HEK293 (cell line): ENCODE measurements around the gene DVL1.

Experiments used
- CTCF ChIA-PET: fragments of 350-600 bp; formaldehyde crosslinking; extraction: SDS; loops from one replicate; lab custom pipeline; 2021; ENCODE audit warnings: antibody characterized with exemption; lab: Yijun Ruan, JAX
- POLR2A ChIA-PET: fragments of 300-600 bp; formaldehyde crosslinking; extraction: SDS; loops from one replicate; lab custom pipeline; 2020; ENCODE audit warnings: antibody characterized with exemption, inconsistent platforms; lab: Yijun Ruan, JAX
- H3K27ac ChIP-seq: fragments of 200-500 bp; sonication (Bioruptor generic); 2 replicates; pipeline ENCODE4 v1.5.1; 2014; ENCODE audit warnings: low read depth, low read length, control low read depth, inconsistent platforms; ENCODE audit errors: extremely low read depth
- H3K36me3 ChIP-seq, 2 experiments: fragments of 200-500 bp in 1 of 2; sonication (Bioruptor generic) in 1 of 2; 1 replicate in 1 of 2; 2 replicates in 1 of 2; pipeline ENCODE4 v1.5.1; 2014 to 2017; ENCODE audit warnings: inconsistent platforms in 2 of 2, low read length in 2 of 2; ENCODE audit not compliant: control insufficient read depth in 2 of 2, insufficient read depth in 1 of 2
- H3K4me1 ChIP-seq: fragments of 200-500 bp; sonication (Bioruptor generic); 2 replicates; pipeline ENCODE4 v1.5.1; 2014; ENCODE audit warnings: mild to moderate bottlenecking, low read length, inconsistent platforms; ENCODE audit not compliant: control insufficient read depth, insufficient read depth
- H3K4me3 ChIP-seq: 2 replicates; pipeline ENCODE4 v1.5.1; 2011; ENCODE audit warnings: low read depth, mild to moderate bottlenecking, control low read depth, low read length, moderate library complexity
- H3K9me3 ChIP-seq: fragments of 200-500 bp; sonication (Bioruptor generic); 2 replicates; pipeline ENCODE4 v1.5.1; 2014; ENCODE audit warnings: low read depth, low read length, inconsistent platforms; ENCODE audit not compliant: control insufficient read depth, insufficient read depth
- FEZF1 ChIP-seq: fragments of 450-650 bp; formaldehyde crosslinking; IDR thresholded peaks from 2 replicates; pipeline ENCODE4 v1.5.1; 2016; ENCODE audit warnings: missing biosample characterization, missing genetic modification characterization
- ZBTB20 ChIP-seq: fragments of 450-650 bp; formaldehyde crosslinking; IDR thresholded peaks from 2 replicates; pipeline ENCODE4 v1.5.1; 2016; ENCODE audit warnings: missing biosample characterization, missing genetic modification characterization
- ZNF274 ChIP-seq, 2 experiments: fragments of 200-500 bp in 1 of 2; fragments of 450-650 bp in 1 of 2; sonication (Bioruptor generic) in 1 of 2; formaldehyde crosslinking in 1 of 2; IDR thresholded peaks; 2 replicates each; pipeline versions ENCODE4 v1.5.1 to v1.6.1; 2014 to 2016; ENCODE audit warnings: borderline replicate concordance in 1 of 2, inconsistent platforms in 1 of 2, low read length in 1 of 2, missing biosample characterization in 1 of 2, missing genetic modification characterization in 1 of 2
- ZNF311 ChIP-seq: fragments of 450-650 bp; formaldehyde crosslinking; IDR thresholded peaks from 2 replicates; pipeline ENCODE4 v1.5.1; 2017; ENCODE audit warnings: missing biosample characterization, missing genetic modification characterization, borderline replicate concordance
- ZNF335 ChIP-seq: fragments of 450-650 bp; formaldehyde crosslinking; conservative IDR thresholded peaks from 2 replicates; pipeline ENCODE4 v1.5.1; 2016; ENCODE audit warnings: missing biosample characterization, missing genetic modification characterization
- ZNF366 ChIP-seq: fragments of 450-650 bp; formaldehyde crosslinking; conservative IDR thresholded peaks from 2 replicates; pipeline ENCODE4 v1.5.1; 2016; ENCODE audit warnings: missing biosample characterization, missing genetic modification characterization
- ZNF677 ChIP-seq: fragments of 450-650 bp; IDR thresholded peaks from 2 replicates; pipeline ENCODE4 v1.5.0; 2018; ENCODE audit warnings: missing biosample characterization, mild to moderate bottlenecking, missing genetic modification characterization, moderate library complexity
- TF ChIP-seq, protein P1 (sequence below): fragments of 450-650 bp; formaldehyde crosslinking; IDR thresholded peaks from 2 replicates; pipeline ENCODE4 v1.5.1; 2016; ENCODE audit warnings: missing biosample characterization, missing genetic modification characterization
- TF ChIP-seq, protein P2 (sequence below): fragments of 450-650 bp; formaldehyde crosslinking; IDR thresholded peaks from 2 replicates; pipeline ENCODE4 v1.5.1; 2017; ENCODE audit warnings: missing biosample characterization, missing genetic modification characterization

DVL1 gene

DNA sequence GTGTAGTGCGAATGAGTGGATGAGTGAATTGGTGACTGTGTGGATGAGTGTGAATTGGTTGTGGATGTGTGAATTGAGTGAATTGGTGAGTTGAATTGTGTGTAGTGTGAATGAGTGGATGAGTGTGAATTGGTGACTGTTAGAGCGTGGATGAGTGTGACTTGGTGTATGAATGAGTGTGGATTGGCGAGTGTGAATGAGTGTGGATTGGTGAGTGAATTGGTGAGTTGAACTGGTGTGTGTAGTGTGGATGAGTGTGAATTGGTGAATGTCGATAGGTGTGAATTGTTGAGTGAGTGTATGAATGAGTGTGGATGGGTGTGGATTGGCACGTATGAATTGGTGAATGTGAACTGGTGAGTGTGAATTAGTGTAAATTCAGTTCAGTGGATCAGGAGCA, 18.1 kb upstream of the DVL1 start:
- Histone ChIP-seq H3K9me3 (no peaks in the 10 kb centered on the region), H3K4me3 (no peak overlapping the region)
- POLR2A ChIA-PET, result no interaction called here
- TF ChIP-seq ZNF311 (tag by site-specific recombination) (peak; percentile 44; the same call in 1 of the 2 replicates), FEZF1 (tag by site-specific recombination) (no peak), ZNF677 (tag by site-specific recombination) (no peak)
- TF ChIP-seq, protein P1, sequence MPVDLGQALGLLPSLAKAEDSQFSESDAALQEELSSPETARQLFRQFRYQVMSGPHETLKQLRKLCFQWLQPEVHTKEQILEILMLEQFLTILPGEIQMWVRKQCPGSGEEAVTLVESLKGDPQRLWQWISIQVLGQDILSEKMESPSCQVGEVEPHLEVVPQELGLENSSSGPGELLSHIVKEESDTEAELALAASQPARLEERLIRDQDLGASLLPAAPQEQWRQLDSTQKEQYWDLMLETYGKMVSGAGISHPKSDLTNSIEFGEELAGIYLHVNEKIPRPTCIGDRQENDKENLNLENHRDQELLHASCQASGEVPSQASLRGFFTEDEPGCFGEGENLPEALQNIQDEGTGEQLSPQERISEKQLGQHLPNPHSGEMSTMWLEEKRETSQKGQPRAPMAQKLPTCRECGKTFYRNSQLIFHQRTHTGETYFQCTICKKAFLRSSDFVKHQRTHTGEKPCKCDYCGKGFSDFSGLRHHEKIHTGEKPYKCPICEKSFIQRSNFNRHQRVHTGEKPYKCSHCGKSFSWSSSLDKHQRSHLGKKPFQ (tag by site-specific recombination), result peak; percentile 100
- TF ChIP-seq, all 188 proteins: peak for 2
- Histone ChIP-seq H3K36me3 (peaks cover 0 to 16% of the 10 kb centered on the region in 2 experiments; a peak in 1 of 3 replicates), H3K27ac (no peak overlapping the region), H3K4me1 (no peaks in the 10 kb centered on the region)
- CTCF ChIA-PET, result no interaction called here

DNA sequence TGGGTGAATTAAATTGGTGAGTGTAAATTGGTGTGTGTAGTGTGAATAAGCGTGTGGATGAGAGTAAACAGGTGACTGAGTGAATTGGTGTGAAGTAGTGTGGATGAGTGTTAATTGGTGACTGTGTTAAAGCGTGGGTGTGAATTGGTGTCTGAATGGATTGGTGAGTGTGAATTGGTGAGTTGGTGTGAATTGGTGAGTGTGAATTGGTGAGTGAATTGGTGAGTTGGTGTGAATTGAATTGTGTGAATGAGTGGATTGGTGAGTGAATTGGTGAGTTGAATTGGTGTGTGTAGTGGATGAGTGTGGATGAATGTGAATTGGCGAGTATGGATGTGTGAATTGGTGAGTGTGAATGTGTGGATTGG, 17.5 kb upstream of the DVL1 start:
- Histone ChIP-seq H3K4me1 (no peaks in the 10 kb centered on the region), H3K36me3 (peaks cover 0 to 11% of the 10 kb centered on the region in 2 experiments; a peak in 1 of 3 replicates), H3K27ac (no peak overlapping the region), H3K9me3 (no peaks in the 10 kb centered on the region), H3K4me3 (no peak overlapping the region)
- CTCF ChIA-PET, result no interaction called here
- TF ChIP-seq, protein P2, sequence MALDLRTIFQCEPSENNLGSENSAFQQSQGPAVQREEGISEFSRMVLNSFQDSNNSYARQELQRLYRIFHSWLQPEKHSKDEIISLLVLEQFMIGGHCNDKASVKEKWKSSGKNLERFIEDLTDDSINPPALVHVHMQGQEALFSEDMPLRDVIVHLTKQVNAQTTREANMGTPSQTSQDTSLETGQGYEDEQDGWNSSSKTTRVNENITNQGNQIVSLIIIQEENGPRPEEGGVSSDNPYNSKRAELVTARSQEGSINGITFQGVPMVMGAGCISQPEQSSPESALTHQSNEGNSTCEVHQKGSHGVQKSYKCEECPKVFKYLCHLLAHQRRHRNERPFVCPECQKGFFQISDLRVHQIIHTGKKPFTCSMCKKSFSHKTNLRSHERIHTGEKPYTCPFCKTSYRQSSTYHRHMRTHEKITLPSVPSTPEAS (tag by site-specific recombination), result no peak
- TF ChIP-seq, protein P1 (tag by site-specific recombination), result peak; percentile 100
- POLR2A ChIA-PET, result no interaction called here

DNA sequence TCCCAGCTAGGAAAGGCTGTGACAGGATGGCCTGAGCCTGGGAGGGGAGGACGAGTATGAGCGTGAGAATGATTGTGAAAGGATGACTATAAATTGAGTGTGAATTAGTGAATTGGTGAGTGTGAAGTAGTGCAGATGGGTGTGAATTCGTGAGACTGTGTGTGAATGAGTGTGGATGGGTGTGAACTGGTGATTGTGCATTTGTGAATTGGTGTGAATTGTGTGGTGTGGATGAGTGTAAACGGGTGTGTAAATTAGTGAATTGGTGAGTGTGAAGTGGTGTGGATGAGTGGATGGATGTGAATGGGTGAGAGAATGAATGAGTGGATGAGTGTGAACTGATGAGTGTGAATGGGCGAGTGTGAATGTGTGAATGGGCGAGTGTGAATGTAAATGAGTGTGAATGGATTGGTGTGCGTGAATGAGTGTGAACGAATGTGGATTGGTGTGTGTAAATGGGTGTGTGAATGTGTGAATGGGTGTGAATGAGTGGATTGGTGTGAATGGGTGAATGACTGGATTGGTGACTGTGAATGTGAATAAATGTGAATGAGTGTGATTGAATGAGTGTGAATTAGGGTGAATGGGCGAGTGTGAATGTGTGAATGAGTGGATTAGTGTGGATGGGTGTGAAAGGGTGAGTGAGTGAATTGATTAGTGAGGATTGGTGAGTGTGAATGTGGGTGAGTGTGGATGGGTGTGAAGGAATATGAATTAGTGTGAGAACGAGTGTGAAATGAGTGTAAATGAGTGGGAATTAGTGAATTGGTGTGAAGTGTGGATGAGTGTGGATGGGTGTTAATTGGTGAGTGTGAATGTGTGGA, 16.9 kb upstream of the DVL1 start:
- H3K4me3 ChIP-seq, result no peak overlapping the region
- H3K36me3 ChIP-seq, result peaks cover 0 to 5% of the 10 kb centered on the region in 2 experiments; a peak in 1 of 3 replicates
- no peaks in the 10 kb centered on the region for H3K9me3 ChIP-seq
- no peaks in the 10 kb centered on the region for H3K4me1 ChIP-seq
- ChIA-PET POLR2A (no interaction called here), CTCF (no interaction called here)
- TF ChIP-seq ZNF274 (IDR thresholded peaks at IDR 0.05; ENCODE audit: low read length) (no peak), ZNF274 (tag by site-specific recombination; IDR thresholded peaks at IDR 0.05; ENCODE audit: borderline replicate concordance) (peak; percentile 42; the same call in 1 of the 2 replicates), ZNF335 (no peak), ZBTB20 (tag by site-specific recombination) (no peak), ZNF366 (0 out of 2 replicates have a peak, but pooled peaks have one; percentile 22)
- TF ChIP-seq, protein P1 (tag by site-specific recombination), result peak; percentile 100
- no peak overlapping the region for H3K27ac ChIP-seq
